SHP77 (cell line): ENCODE data around the gene GRK4.
A peak's percentile ranks its signal among the peaks of the same experiment; 100 is the strongest.
"Not testable (repeated sequence)": the region's sequence is repeated elsewhere in the genome, so short reads cannot be mapped to it uniquely, and the experiment has no call there.

ENCODE experiments used
- DNase-seq, 2 experiments: peaks; one replicate each; lab custom pipeline; 2025; lab: John Stamatoyannopoulos, UW

GRK4 gene

DNA sequence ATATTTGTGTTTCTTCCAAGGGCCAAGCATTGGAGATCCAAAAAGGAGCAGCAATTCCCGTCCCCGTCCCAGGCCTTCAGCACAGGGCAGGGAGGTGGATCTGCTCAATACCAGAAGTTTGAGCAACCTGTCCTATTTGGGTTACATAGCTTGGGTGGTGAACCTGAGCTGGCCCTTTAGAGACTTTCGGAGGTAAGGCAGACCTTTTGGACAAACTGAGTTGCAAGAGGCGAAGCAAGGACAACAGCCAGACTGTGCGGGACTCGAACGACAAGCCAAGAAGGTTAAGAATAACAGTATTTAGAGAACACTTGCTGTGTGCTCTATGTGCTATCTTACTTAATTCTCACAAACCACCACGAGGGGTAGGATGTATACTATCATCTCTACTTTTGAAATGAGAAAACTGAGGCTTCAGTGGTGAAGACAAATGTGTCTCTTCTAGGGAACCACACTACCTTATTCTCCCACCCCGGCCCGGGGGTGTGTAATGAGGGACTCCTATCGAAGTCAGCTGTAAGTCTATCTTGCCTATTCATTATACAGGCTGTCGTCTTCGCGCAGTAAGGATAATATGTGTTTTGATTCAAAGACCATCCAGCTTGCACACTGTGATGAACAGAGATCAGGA is 1.4 kb upstream of the GRK4 start:
- DNase-seq, result no peak

DNA sequence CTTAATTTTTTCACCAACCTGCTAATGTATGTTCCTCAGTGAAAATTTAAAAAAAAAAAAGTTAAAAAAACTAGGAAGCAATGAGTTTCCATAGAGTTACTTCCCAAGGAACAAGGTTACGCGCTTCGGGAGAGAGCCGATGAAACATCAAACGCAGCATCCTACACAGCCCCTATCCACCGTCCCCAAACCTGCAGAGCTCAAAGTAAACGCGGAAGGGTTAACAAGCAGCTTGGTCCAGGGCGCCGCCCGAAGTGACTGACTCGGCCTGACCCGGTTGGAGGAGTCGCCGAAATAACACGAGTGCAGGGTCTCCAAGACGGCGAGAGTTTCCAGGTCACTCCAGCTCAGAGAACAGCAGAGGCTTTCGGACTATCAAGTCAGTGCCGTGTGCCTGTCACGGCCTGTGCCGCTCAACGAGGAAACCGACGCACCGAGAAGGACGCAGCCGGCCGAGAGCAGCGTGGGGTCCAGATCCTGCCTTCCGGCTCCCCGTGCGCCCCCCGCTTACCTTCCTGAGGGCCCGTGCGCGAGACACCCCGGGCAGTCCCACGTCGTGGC is 677 bp upstream of the GRK4 start:
- DNase-seq, result no peak

DNA sequence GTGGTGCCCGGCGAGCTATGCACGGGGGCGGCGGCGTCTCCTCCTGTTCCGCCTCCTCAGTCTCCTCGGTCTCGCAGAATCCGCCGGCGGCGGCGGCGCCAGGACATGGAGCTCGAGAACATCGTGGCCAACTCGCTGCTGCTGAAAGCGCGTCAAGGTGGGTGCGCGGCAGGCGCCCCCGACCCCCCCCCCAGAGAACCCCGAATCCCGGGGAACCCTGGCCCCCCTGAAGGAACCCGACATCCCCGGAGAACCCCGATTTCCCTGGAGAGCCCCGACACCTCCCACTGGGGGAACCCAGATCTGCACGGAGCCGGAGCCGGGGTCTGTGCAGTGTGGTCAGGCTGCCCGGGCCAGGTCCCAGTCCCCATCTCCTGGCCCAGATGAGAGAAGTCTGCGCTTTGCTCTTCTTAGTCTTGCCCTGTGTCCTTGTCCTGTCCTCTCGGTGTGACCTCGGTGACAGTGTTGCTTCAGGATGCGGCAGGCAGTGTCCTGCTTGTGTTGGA is 648 bp downstream of the GRK4 start:
- no peak for DNase-seq

DNA sequence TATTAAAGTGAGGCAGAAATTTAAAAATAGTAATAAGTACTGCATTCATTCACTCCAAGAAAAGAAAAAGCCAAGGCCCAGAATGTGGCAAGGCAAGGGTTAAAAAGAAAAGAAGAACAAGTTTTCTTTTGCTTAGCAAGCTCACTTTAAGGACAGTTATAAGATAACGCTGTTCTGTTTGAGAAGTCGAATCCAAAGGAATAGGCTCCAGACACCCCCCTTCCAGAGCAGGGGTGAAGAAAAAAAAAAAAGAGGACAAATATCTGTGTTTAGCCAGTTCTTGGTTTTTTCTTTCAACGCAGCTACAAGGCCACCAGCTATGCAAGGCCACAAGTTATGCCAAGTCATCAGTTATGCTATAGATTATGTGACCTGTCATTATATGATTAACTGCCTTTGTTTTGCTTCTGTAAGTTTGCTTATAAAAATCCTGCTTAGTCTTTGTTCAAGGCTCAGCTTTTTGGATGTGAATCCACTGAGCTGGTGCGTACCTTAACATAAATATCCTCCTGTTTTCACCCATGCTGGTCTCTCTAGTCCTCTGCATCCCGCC is 1.4 kb downstream of the GRK4 start:
- DNase-seq, result no peak

DNA sequence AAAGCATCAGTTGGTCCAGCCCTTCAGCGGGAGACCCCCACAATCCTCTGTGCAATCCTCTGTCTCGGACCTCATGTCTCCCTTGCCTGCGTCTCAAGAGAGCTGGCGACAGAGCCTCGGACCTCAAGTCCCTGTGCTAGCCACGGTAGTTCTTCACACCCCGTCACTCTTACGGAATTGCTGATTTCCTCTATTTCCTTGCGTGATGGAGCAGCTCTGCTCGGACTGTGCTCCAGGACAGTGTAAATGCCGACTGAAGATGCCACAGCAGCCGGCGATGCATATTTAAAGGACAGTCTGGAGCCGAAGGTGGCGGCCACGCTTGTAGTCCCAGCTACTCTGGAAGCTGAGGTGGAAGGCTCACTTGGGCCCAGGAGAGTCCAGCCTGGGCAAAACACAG is 1.9 kb downstream of the GRK4 start:
- no peak for DNase-seq

DNA sequence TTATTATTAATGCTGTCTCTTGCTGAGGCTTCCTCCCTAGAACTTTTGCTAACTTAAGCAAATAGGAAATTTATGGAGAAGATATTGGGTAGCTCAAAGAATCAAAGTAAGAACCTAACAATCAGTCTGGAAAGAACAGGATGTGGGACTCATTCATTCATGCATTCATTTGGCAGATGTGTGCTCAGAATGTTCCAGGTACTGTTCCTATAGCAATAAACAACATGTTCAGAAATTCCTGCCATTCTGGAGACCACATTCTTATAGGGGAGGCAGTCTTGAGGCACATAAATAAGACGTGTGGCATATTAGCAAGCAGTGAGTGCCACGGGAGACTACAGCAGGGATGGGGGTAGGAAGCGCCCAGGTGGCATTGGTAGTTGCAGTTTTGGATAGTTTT is 5.0 kb downstream of the GRK4 start:
- DNase-seq, result no peak

DNA sequence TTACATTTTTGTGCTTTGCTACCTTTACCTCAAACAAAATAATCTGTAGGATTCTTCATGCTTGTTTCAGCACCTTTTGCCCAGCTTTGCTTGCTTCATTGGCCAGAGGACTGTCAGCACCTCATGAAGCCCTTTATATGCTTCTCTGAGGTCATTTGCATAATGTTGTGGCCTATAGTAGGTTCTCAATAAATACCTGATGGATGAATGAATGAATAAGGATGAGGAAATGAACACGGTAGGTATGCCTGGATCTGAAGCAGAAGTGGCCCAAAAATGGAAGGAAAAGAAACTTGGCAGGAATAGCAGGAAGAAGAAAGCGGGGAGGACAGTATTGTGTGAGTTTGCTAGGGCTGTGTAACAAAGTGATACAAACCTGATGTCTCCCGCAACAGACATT is 7.9 kb downstream of the GRK4 start:
- no peak for DNase-seq

DNA sequence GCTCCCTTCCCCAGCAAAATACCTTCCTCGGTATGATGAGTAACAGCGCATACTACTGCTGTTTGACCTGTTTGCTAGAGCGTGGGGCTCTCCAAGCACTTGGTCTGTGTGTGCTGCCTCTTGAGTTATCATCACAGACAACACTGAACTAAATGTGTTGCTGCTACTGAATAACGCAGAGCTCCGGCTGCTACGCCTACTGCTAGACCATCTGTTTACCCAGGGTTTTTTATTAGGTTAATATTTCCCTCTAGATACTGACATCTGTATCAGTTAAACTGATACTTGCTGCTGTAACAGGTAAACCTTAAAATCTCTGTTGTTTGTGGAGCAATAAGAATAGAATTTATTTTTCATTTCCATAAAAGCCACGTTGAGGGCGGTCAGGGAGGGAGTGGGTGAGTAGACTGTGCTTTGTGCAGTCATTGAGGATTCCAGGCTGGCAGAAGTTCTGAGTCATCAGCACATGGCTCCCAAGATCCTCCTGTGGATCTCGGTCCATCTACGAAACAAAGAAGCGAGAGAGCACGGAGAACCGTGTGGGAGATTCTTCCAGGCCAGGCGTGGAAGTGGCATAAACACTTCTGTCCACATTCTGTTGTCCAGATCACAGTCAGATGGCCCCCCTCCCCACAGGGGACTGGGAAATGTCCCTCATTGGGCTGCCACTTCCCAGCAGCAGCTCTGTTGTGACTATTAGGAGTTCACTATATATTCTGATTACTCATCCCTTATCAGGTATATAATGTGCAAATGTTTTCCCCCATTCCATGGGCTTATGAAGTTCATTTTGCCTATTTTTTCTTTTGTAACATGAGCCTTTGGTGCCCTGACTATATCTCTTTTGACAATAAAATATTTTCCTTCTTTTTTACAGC is 14.1 kb downstream of the GRK4 start:
- peak in 1 of 2 experiments; percentile 2 for DNase-seq

DNA sequence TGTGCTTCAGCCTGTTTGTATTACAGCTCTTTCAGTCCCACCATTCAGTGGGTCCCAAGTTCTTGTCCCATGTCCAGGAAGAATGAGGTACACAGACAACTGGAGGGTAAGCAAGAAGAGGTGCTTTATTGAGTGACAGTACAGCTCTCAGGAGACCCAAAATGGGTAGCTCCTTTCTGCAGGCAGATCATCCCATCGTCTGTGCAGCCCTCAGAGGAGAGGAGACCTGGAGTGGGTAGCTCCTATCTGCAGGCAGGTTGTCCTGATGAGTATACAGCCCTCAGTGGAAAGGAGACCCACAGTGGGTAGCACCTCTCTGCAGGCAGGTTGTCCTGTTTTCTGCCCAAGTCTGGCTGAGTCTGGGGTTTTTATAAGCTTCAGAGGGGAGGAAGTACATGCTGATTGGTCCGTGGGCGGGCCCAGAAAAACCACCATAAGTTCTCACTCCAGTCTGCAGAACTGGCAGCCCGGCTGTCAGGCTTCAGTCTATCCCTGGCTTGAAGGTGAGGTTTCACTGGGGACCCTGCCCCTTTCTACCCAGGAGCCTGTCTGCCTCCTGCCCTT is 18.0 kb downstream of the GRK4 start:
- no peak for DNase-seq

DNA sequence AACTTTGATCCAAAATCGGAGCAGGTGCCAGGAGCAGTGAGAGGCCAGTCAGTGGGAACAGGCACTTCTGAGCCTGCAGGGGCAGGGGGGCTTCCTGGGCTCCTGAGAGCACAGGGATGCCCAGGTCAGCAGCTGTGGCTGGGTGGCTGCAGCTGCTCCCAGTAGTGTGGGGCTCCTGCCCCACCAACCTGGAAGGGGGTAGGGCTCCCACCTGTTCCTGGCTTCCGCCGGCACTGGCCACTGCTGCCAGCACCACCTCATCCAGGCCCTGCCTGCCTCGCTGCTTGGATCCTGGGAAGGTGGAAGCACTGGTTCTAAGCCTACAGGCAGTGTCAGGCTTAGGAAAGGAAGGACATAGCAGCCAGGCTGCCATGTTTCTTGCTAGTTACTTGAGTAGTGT is 18.6 kb downstream of the GRK4 start:
- DNase-seq, result no peak

DNA sequence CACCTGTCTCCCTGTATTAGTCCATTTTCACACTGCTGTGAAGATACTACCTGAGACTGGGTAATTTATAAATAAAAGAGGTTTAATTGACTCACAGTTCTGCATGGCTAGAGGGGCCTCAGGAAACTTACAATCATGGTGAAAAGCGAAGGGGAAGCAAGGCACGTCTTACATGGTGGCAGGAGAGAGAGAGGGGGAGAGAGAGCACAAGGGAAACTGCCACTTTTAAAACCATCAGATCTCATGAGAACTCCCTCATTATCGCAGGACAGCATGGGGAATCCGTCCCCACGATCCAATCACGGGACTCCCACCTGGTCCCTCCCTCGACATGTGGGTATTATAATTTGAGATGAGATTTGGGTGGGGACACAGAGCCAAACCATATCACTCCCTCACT is 20.3 kb downstream of the GRK4 start:
- not testable (repeated sequence) for DNase-seq

DNA sequence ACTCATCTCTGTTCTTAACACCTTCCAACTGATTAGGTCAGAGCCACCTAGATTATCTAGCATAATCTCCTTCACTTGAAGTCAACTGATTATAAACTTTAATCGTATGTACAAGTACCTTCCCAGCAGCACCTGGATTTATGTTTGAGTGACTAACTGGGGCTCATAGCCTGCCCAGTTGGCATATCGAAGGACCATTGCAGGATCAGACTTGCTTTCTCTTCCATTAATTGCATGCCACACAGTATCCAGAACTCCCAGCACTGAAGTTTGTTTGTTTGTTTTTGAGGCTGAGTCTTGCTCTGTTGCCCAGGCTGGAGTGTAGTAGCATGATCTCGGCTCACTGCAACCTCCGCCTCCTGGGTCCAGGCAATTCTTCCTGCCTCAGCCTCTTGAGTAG is 27.9 kb downstream of the GRK4 start:
- no peak for DNase-seq

DNA sequence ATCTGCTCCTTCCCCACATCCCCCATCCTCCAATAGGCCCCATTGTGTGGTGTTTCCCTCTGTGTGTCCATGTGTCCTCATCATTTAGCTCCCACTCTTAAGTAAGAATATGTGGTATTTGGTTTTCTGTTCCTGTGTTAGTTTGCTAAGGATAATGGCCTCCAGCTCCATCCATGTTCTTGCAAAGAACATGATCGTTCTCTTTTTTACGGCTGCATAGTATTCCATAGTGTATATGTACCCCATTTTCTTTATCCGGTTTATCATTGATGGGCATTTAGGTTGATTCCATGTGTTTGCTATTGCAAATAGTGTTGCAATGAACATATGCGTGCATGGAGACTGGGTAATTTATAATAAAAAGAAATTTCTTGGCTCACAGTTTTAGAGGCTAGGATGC is 31.5 kb downstream of the GRK4 start:
- no peak for DNase-seq

DNA sequence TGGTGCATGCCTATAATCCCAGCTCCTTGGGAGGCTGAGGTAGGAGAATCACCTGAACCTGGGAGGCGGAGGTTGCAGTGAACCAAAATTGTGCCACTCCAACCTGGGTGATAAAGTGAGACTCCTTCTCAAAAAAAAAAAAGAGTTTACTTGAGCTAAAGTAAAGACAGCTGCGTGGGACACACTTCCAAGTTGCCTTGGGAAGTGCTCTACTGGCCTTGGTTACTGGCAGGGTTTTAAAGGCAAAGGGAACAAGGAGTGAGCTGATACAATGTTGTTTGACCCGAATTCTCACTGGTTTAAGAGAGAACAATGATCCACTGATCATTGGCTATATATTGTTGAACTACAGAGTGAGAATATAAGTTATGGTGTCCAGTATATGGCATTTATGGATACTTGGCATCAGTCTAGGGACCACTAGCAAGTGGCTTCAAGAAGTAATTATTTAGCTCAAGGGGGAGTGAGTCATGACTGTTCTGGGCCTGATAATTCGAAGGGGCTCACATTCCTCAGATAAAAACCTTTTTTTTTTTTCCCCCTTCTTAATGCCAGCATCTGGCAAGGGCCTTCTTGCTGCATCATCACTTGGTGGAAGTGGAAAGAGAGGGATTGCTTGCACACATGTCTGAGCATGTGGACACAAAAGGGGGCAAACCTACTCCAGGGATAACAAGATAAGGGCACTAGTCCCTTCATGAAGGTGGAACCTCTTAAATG is 32.3 kb downstream of the GRK4 start:
- DNase-seq, result no peak

DNA sequence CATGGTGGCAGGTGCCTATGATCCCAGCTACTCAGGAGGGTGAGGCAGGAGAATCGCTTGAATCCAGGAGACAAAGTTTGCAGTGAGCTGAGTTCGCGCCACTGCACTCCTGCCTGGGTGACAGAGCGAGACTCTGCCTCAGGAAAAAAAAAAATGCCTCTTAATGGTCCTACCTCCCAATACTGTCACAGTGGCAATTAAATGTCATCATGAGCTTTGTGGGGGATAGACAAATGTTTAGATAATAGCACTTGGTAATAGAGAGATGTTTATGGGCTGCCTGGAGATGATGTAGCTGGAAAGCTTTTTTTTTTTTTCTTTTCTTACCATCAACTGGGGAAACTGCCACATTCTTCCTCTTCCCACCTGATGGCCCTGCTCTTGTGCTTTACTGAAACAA is 33.0 kb downstream of the GRK4 start:
- DNase-seq, result no peak

DNA sequence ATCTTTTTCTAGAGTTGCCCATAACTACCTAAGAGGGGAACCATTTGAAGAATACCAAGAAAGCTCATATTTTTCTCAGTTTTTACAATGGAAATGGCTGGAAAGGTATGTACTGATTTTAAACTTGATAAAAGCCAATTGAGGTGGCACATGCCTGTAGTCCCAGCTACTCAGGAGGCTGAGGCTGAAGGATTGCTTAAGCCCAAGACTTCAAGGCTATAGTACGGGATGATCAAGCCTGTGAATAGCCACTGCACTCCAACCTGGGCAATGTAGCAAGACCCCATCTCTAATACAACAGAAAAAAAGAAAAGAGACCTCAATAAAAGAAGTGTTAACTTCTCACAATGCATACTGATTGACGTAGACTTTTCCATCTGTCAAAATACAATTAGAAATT is 44.4 kb downstream of the GRK4 start:
- no peak for DNase-seq

DNA sequence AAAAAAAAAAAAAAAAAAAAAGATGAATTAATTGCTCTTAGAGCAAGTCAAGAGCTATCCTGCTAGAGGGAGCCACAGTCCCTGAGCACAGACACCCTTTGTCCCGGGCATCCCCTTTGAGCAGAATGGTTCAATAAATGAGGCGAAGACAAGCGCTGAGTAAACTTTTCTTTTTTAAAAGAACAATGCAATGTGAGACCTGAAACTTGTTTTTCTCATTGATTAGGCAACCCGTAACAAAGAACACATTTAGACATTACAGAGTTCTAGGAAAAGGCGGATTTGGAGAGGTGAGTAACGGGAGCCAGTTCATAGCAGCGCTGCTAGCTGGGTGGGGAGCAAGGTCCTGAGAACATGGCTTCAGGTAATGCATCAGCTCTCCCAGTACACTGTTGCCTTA is 46.1 kb downstream of the GRK4 start:
- DNase-seq, result no peak

DNA sequence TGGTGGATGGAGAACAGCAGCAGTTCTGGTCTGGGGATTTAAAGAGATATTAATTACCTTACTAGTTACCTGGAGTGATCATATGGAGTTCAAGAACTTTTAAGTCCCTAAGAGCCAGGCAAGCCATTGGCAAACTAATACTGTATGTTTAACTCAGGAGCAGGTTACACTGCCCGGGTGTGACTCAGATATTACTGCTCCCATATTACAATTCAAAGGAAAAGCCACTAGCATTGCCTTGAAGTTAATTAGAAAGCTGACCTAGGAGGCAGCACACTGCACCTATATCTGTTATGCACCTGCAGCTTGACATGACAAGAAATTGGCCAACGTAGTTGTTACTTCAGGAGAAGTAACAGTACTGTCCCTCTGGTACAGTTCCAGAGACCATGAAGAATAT is 47.2 kb downstream of the GRK4 start:
- no peak for DNase-seq

DNA sequence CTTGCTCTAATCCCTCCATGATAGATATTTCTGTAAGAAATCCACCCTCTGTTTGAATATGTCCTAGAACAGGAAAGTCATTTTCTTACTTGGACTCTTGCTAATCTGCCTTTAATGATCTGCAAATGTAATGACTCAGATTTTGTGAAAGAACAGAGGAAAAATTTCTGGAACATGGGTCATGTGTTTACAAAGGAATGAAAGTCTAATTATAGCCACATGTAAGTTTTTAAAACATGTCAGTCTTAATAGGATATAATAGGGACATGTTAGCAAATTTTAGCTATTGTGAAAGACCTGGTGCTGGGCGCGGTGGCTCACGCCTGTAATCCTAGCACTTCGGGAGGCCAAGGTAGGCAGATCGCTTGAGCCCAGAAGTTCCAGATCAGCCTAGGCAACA is 47.6 kb downstream of the GRK4 start:
- no peak for DNase-seq

DNA sequence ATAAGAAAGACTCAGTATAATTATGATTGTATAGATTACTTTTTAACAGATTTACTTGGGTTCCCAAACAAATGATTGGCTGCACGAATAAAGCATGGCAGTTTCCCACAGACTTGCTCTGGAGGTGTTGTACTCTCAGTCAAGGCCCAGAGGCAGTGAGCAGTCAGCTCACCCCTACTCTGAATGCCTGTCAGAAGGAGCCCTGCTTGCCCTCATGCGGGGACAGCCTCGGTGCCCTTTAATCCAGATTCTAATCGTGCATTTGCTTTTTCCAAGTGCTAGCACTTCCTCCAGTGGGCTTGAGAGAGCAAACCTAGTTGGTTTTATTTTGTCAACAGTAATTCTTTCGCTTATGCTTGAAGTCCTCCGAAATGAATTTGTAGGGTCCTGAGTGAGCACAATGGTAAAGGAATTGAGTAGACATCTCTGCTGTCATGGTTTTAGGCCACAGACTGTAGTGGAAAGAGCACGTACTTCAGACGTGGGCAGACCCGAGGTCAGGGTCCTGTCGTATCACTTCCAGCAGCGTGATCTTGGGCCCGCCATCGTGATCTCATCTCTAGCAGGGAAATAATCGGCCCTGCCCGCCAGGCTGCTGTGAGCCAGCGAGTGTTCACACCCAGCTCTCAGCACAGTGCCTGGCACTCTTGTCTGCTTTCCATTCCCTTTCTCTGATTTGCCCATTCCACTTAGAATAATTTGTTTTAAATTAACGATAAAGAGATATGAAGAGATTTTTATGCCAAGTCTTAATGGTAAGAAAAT is 48.3 kb downstream of the GRK4 start:
- no peak for DNase-seq

DNA sequence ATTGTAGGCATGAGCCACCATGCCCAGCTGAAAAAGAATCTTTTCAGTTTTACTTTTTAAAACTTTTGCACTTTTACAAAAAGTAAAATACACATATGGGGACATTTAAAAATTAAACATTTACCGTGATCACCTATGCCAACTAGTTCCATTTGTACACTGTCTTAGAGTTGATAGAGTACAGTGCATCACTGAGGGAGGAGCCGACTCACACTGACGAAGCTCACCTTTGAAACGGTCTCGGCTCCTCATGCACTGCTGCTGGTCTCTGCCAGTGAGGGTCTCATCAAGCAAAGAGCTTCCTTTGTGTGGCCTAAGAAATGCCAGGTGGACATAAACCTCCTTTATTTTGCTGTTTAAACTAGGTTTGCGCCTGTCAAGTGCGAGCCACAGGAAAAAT is 50.0 kb downstream of the GRK4 start:
- no peak for DNase-seq
